SK-N-SH (cell line): Measurements from ENCODE around the gene TPCN2. TPM values are rescaled to one million over a fixed set of nuclear protein-coding genes. Genes with fewer than 3 reads are reported as not detected.
A peak's percentile ranks its signal among the peaks of the same experiment; 100 is the strongest.

ENCODE experiments used
- CTCF ChIA-PET: fragments of 300-600, 350-600 bp; formaldehyde crosslinking; extraction: SDS; loops from one replicate; lab custom pipeline; 2021; lab: Yijun Ruan, JAX
- POLR2A ChIA-PET: fragments of 350-600 bp; sonication (Branson Sonifier 250); formaldehyde crosslinking; extraction: SDS; loops from one replicate; lab custom pipeline; 2020; ENCODE audit warnings: antibody characterized with exemption, inconsistent platforms; lab: Yijun Ruan, JAX
- DNase-seq: peaks from one replicate; pipeline ENCODE4 v3.0.0; 2012
- H2AFZ ChIP-seq: fragments of 200-600 bp; sonication (generic); 2 replicates; pipeline ENCODE4 v1.8.1; 2016; ENCODE audit warnings: antibody characterized with exemption, mild to moderate bottlenecking, low read depth
- H3F3A ChIP-seq: fragments of 200-600 bp; sonication (generic); replicated peaks from 2 replicates; pipeline ENCODE3; 2016; ENCODE audit warnings: antibody characterized with exemption, mild to moderate bottlenecking; ENCODE audit not compliant: insufficient read depth
- H3K27ac ChIP-seq, 2 experiments: fragments of 200-500 bp in 1 of 2; fragments of 200-600 bp in 1 of 2; sonication (Bioruptor generic) in 1 of 2; sonication (generic), shearing (Covaris generic) in 1 of 2; 2 replicates each; pipeline versions ENCODE4 v1.5.1 to v1.6.1; 2014 to 2016; ENCODE audit warnings: low read depth in 2 of 2, inconsistent platforms in 1 of 2, low read length in 1 of 2, mild to moderate bottlenecking in 1 of 2, mixed read lengths in 1 of 2
- H3K27me3 ChIP-seq: fragments of 200-600 bp; sonication (generic), shearing (Covaris generic); 2 replicates; pipeline ENCODE4 v1.6.1; 2016; ENCODE audit warnings: mixed run types; ENCODE audit not compliant: insufficient read depth
- H3K36me3 ChIP-seq, 2 experiments: fragments of 200-500 bp in 1 of 2; fragments of 200-600 bp in 1 of 2; sonication (Bioruptor generic) in 1 of 2; sonication (generic) in 1 of 2; replicated peaks in 1 of 2; 2 replicates each; pipeline versions ENCODE3 to v1.5.1; 2014 to 2016; ENCODE audit warnings: low read length in 1 of 2, mild to moderate bottlenecking in 1 of 2; ENCODE audit not compliant: insufficient read depth in 2 of 2, control insufficient read depth in 1 of 2
- H3K4me1 ChIP-seq, 2 experiments: fragments of 200-500 bp in 1 of 2; fragments of 200-600 bp in 1 of 2; sonication (Bioruptor generic) in 1 of 2; sonication (generic), shearing (Covaris generic) in 1 of 2; 2 replicates each; pipeline versions ENCODE4 v1.5.1 to v1.6.1; 2014 to 2016; ENCODE audit warnings: low read depth in 1 of 2, low read length in 1 of 2, mixed run types in 1 of 2; ENCODE audit not compliant: insufficient read depth in 2 of 2, control insufficient read depth in 1 of 2
- H3K4me2 ChIP-seq: fragments of 200-600 bp; sonication (generic), shearing (Covaris generic); 2 replicates; pipeline ENCODE4 v1.6.1; 2017; ENCODE audit warnings: mixed run types
- H3K4me3 ChIP-seq, 2 experiments: fragments of 200-500 bp in 1 of 2; fragments of 200-600 bp in 1 of 2; sonication (Bioruptor generic) in 1 of 2; sonication (generic), shearing (Covaris generic) in 1 of 2; 2 replicates each; pipeline versions ENCODE4 v1.5.1 to v1.8.1; 2014 to 2016; ENCODE audit warnings: low read depth in 2 of 2, inconsistent platforms in 1 of 2, low read length in 1 of 2, mild to moderate bottlenecking in 1 of 2, mixed read lengths in 1 of 2, moderate library complexity in 1 of 2
- H3K79me2 ChIP-seq: fragments of 200-600 bp; sonication (generic); 2 replicates; pipeline ENCODE4 v1.8.1; 2017; ENCODE audit warnings: mild to moderate bottlenecking; ENCODE audit not compliant: insufficient read depth
- H3K9ac ChIP-seq: fragments of 200-600 bp; sonication (generic); 2 replicates; pipeline ENCODE4 v1.6.1; 2017; ENCODE audit warnings: mixed run types
- H3K9me2 ChIP-seq: fragments of 200-600 bp; sonication (generic); 2 replicates; pipeline ENCODE4 v1.6.1; 2017; ENCODE audit warnings: mixed run types
- H3K9me3 ChIP-seq: fragments of 200-600 bp; sonication (generic); 2 replicates; pipeline ENCODE4 v1.6.1; 2017; ENCODE audit warnings: mixed run types, mild to moderate bottlenecking, moderate library complexity
- H4K20me1 ChIP-seq: fragments of 200-600 bp; sonication (generic); 2 replicates; pipeline ENCODE4 v1.6.1; 2017; ENCODE audit warnings: mild to moderate bottlenecking, mixed run types; ENCODE audit not compliant: insufficient read depth
- ELF1 ChIP-seq: IDR thresholded peaks from 2 replicates; pipeline ENCODE4 v1.4.0; 2012
- EP300 ChIP-seq, 2 experiments: IDR thresholded peaks; 2 replicates each; pipeline versions ENCODE4 v1.4.0 to v1.6.1; 2012; ENCODE audit warnings: borderline replicate concordance in 1 of 2, low read depth in 1 of 2, low read length in 1 of 2
- FOSL2 ChIP-seq: IDR thresholded peaks from 2 replicates; pipeline ENCODE4 v1.4.0; 2012; ENCODE audit warnings: low read depth, mild to moderate bottlenecking, moderate library complexity, borderline replicate concordance
- GABPA ChIP-seq: IDR thresholded peaks from 2 replicates; pipeline ENCODE4 v1.4.0; 2012; ENCODE audit warnings: low read depth, mild to moderate bottlenecking
- JUND ChIP-seq: IDR thresholded peaks from 2 replicates; pipeline ENCODE4 v1.4.0; 2012
- MEF2A ChIP-seq: IDR thresholded peaks from 2 replicates; pipeline ENCODE4 v1.4.0; 2012; ENCODE audit warnings: low read depth, borderline replicate concordance
- NRF1 ChIP-seq: IDR thresholded peaks from 2 replicates; pipeline ENCODE4 v1.6.1; 2012; ENCODE audit warnings: low read depth, mild to moderate bottlenecking, low read length
- RFX5 ChIP-seq: IDR thresholded peaks from 2 replicates; pipeline ENCODE4 v1.6.1; 2012; ENCODE audit warnings: mild to moderate bottlenecking, improper control_type of control experiment, low read length
- SMC3 ChIP-seq: IDR thresholded peaks from 2 replicates; pipeline ENCODE4 v1.6.1; 2012; ENCODE audit warnings: low read depth, low read length, improper control_type of control experiment
- TEAD4 ChIP-seq: IDR thresholded peaks from 2 replicates; pipeline ENCODE4 v1.4.0; 2012; ENCODE audit warnings: mild to moderate bottlenecking, borderline replicate concordance; ENCODE audit not compliant: insufficient read depth
- WGBS: methylation state at CpG from one replicate; pipeline ENCODE4 v1.1.6; 2017; ENCODE audit warnings: low lambda C conversion rate; 5-methylcytosine and 5-hydroxymethylcytosine counted together
- polyA plus RNA-seq, 3 experiments: library from polyadenylated mRNA; depleted of rRNA; stranded (reverse); fragments of >200 nt; gene quantifications; 2 replicates each; pipeline ENCODE4 v1.2.3, GENCODE V29; 2012
- TF ChIP-seq, protein P1 (sequence below): IDR thresholded peaks from 2 replicates; pipeline ENCODE4 v1.6.1; 2012; ENCODE audit warnings: mild to moderate bottlenecking, low read depth, low read length, moderate library complexity
- TF ChIP-seq, protein P2 (sequence below): IDR thresholded peaks from 2 replicates; pipeline ENCODE4 v1.4.0; 2012; ENCODE audit warnings: low read depth
- TF ChIP-seq, protein P3 (sequence below): fragments of 150-350 bp; IDR thresholded peaks from 2 replicates; pipeline ENCODE4 v1.6.1; 2017; ENCODE audit warnings: antibody characterized with exemption, low read length, low read depth, borderline replicate concordance

The TPCN2 gene
- polyA plus RNA-seq, 1 of the 3 experiments (the other 2 are of a cell fraction) = 8.7 TPM

DNA sequence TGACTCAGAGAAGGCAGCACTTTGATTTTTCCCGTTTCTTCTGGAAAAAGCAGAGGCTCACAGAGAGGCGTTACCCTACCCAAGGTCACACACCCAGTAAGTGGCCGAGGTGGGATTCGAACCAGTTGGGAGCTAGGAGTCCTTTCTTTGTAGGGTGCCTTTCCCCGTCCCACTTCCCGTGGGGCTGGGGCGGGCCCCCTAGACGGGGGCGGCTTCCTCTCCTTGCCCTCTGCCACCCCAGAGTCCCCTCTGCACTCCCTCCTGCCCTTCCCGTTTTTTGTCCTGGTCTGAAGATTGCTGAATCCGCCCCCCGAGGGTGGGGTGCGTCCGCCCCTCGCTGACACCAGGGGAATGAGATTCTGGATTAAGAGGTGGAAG lies 747 bp downstream of the TPCN2 start:
- no peaks in the 10 kb centered on the region for H3F3A ChIP-seq
- 40% methylated on average over 14 of the region's 15 CpGs for WGBS
- no peaks in the 10 kb centered on the region for H3K27me3 ChIP-seq
- no peaks in the 10 kb centered on the region for H3K9me2 ChIP-seq
- peak; percentile 48 for DNase-seq
- H3K4me2 ChIP-seq = peak overlapping the region; percentile 94
- ChIA-PET CTCF (interaction anchor here (1.2 to 1.8 kb wide), 3 partner anchors 40 to 621 kb away, joined by 3 to 8 read pairs (median 4); no protein-coding TSS in a partner anchor), POLR2A (interaction anchor here (0.9 kb wide), 1 partner anchor 168 kb away, joined by 3 read pairs; no protein-coding TSS in a partner anchor)
- H3K4me1 ChIP-seq = peaks cover 4 to 16% of the 10 kb centered on the region in 2 experiments; a peak in 2 of 4 replicates
- H3K27ac ChIP-seq = peak overlapping the region in 1 of 2 experiments; percentile 76; a peak in 1 of 4 replicates
- H3K9ac ChIP-seq = peak overlapping the region; percentile 93
- TF ChIP-seq RFX5 (no peak), MEF2A (no peak)
- TF ChIP-seq, protein P1, sequence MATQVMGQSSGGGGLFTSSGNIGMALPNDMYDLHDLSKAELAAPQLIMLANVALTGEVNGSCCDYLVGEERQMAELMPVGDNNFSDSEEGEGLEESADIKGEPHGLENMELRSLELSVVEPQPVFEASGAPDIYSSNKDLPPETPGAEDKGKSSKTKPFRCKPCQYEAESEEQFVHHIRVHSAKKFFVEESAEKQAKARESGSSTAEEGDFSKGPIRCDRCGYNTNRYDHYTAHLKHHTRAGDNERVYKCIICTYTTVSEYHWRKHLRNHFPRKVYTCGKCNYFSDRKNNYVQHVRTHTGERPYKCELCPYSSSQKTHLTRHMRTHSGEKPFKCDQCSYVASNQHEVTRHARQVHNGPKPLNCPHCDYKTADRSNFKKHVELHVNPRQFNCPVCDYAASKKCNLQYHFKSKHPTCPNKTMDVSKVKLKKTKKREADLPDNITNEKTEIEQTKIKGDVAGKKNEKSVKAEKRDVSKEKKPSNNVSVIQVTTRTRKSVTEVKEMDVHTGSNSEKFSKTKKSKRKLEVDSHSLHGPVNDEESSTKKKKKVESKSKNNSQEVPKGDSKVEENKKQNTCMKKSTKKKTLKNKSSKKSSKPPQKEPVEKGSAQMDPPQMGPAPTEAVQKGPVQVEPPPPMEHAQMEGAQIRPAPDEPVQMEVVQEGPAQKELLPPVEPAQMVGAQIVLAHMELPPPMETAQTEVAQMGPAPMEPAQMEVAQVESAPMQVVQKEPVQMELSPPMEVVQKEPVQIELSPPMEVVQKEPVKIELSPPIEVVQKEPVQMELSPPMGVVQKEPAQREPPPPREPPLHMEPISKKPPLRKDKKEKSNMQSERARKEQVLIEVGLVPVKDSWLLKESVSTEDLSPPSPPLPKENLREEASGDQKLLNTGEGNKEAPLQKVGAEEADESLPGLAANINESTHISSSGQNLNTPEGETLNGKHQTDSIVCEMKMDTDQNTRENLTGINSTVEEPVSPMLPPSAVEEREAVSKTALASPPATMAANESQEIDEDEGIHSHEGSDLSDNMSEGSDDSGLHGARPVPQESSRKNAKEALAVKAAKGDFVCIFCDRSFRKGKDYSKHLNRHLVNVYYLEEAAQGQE = no peak
- TF ChIP-seq, protein P2, sequence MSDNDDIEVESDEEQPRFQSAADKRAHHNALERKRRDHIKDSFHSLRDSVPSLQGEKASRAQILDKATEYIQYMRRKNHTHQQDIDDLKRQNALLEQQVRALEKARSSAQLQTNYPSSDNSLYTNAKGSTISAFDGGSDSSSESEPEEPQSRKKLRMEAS = no peak
- H2AFZ ChIP-seq = peak overlapping the region; percentile 90
- no peaks in the 10 kb centered on the region for H3K9me3 ChIP-seq
- H3K4me3 ChIP-seq = peak overlapping the region; percentile 93 to 95
- peaks cover 0 to 8% of the 10 kb centered on the region in 2 experiments for H3K36me3 ChIP-seq
- H3K79me2 ChIP-seq = peaks cover 28% of the 10 kb centered on the region; the same call in 1 of the 2 replicates
- H4K20me1 ChIP-seq = 0 out of 2 replicates have a peak, but pooled peaks cover 2% of the 10 kb centered on the region

DNA sequence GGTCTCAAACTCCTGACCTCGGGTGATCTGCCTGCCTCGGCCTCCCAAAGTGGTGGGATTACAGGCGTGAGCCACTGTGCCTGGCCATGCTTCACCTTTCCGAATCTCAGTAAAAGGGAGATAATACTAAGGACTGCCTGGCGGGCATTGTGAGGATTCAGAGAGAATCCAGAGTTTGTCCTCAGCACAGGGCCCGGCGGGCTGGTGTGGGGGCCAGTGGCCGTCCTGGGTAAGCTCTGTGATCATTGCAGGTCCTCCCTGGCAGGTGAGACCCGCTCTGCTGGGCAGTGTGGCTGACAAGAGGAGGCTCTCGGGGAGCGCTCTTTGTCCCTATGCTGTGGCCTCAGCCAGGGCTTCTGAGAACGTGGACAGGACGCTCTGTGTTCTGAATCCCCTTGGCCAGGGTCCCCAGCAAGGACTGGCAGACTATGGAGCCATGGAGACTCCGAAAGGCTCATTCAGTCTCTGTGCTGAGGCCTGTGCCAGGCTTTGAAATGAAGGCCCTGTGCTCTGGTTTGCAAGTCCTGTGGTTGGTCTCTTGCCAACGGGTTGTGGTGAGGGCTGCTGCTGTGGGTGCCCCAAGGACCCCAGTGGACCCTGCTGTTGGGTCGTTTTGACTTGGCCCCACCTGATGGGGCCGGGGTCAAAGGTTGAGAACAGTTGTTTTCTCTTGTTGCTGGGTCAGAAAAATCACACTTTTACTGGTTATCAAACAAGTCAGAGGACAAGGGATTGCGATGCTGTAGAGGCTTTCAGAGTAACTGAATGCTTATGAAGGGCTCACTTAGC lies 2.1 kb downstream of the TPCN2 start:
- no peaks in the 10 kb centered on the region for H3K9me3 ChIP-seq
- H4K20me1 ChIP-seq = 0 out of 2 replicates have a peak, but pooled peaks cover 4% of the 10 kb centered on the region
- H3K4me3 ChIP-seq = no peak overlapping the region
- TF ChIP-seq TEAD4 (no peak), GABPA (no peak), NRF1 (no peak), EP300 (IDR thresholded peaks at IDR 0.05; ENCODE audit: borderline replicate concordance in 1 of 2, low read depth in 1 of 2, low read length in 1 of 2) (no peak), FOSL2 (no peak), ELF1 (no peak), JUND (no peak), SMC3 (no peak)
- TF ChIP-seq, protein P3, sequence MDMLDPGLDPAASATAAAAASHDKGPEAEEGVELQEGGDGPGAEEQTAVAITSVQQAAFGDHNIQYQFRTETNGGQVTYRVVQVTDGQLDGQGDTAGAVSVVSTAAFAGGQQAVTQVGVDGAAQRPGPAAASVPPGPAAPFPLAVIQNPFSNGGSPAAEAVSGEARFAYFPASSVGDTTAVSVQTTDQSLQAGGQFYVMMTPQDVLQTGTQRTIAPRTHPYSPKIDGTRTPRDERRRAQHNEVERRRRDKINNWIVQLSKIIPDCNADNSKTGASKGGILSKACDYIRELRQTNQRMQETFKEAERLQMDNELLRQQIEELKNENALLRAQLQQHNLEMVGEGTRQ = no peak
- TF ChIP-seq, protein P1 = no peak
- TF ChIP-seq, protein P2 = no peak

More for the DNA sequence above, 2.1 kb downstream of the TPCN2 start:
- no peaks in the 10 kb centered on the region for H3K27me3 ChIP-seq
- peaks cover 0 to 13% of the 10 kb centered on the region in 2 experiments for H3K36me3 ChIP-seq
- no peaks in the 10 kb centered on the region for H3F3A ChIP-seq
- DNase-seq = no peak
- peaks cover 28% of the 10 kb centered on the region; the same call in 1 of the 2 replicates for H3K79me2 ChIP-seq
- ChIA-PET CTCF (interaction anchor here (1.6 kb wide), 1 partner anchor 37 kb away, joined by 3 read pairs; no protein-coding TSS in a partner anchor), POLR2A (no interaction called here)
- H2AFZ ChIP-seq = no peak overlapping the region
- no peak overlapping the region for H3K9ac ChIP-seq
- 87% methylated on average over 16 of the region's 18 CpGs for WGBS
- no peak overlapping the region for H3K27ac ChIP-seq
- H3K4me2 ChIP-seq = 0 out of 2 replicates have a peak overlapping the region, but pooled peaks have one; percentile 94
- H3K9me2 ChIP-seq = no peaks in the 10 kb centered on the region
- H3K4me1 ChIP-seq = peaks cover 0 to 16% of the 10 kb centered on the region in 2 experiments; a peak in 1 of 4 replicates
